ENCODE data around the gene TFPI2. TPM values are rescaled to one million over a fixed set of nuclear protein-coding genes. Genes with fewer than 3 reads are reported as not detected.

Gene TFPI2
- total and polyA plus RNA-seq, 10 donors = 0.92 to 6.3 (median 1.5) TPM

DNA sequence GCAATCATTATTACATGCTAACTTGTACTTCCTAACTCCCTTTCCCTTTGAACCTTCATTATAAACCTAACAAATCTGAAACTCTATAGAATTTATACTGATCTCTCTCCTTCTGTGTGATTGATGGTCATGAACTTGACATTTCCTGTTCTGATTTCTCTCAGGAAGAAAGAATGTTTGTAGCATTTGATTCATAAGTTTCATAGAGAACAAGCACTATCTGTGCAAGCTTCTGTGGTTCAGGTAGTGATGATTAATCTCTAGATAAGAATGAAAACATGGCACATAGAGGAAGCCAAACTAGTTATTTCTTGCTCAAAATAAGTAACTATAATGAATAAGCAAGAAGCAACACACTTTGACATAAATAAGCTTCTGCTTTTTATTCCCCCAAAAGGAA is 34.2 kb downstream of the TFPI2 start:
- Histone ChIP-seq H3K4me1 (no peaks in the 10 kb centered on the region), H3K4me3 (no peak overlapping the region), H3K27ac (no peak overlapping the region), H3K27me3 (replicated peaks in 1 of 7) (no peaks in the 10 kb centered on the region), H3K9me3 (no peaks in the 10 kb centered on the region), H3K36me3 (no peaks in the 10 kb centered on the region)
- TF ChIP-seq POLR2AphosphoS5 (IDR thresholded peaks at IDR 0.05) (no peak), POLR2A (IDR thresholded peaks at IDR 0.05) (no peak)
- TF ChIP-seq, protein P1, sequence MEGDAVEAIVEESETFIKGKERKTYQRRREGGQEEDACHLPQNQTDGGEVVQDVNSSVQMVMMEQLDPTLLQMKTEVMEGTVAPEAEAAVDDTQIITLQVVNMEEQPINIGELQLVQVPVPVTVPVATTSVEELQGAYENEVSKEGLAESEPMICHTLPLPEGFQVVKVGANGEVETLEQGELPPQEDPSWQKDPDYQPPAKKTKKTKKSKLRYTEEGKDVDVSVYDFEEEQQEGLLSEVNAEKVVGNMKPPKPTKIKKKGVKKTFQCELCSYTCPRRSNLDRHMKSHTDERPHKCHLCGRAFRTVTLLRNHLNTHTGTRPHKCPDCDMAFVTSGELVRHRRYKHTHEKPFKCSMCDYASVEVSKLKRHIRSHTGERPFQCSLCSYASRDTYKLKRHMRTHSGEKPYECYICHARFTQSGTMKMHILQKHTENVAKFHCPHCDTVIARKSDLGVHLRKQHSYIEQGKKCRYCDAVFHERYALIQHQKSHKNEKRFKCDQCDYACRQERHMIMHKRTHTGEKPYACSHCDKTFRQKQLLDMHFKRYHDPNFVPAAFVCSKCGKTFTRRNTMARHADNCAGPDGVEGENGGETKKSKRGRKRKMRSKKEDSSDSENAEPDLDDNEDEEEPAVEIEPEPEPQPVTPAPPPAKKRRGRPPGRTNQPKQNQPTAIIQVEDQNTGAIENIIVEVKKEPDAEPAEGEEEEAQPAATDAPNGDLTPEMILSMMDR (IDR thresholded peaks at IDR 0.05 in 8 of 11, conservative IDR thresholded peaks at IDR 0.05 in 3 of 11) = no peak
- no peak for DNase-seq
- intact Hi-C loops (cut with DNase I; ENCODE audit: low total_unique reads) = no loop called here

DNA sequence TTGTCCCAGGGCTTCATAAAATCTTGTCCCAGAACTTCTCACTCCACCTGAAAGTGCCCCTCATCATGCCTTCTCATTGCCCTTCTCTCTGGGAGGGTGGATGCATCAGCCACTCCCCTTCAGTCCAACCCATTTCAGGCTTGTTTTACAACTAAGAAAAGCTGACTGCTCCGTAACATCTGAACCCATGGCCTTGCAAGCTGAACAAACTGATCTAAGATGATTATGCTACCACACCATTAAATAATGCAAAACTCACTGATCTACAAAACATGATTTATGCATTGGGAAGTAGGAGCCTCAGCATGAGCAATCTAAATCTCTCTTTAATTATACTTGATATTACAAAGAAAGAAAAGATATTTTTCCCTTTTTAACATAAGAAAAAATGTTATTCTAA is 34.8 kb downstream of the TFPI2 start:
- Histone ChIP-seq H3K27ac (no peak overlapping the region), H3K27me3 (replicated peaks in 1 of 7) (no peaks in the 10 kb centered on the region), H3K4me1 (no peaks in the 10 kb centered on the region)

DNA sequence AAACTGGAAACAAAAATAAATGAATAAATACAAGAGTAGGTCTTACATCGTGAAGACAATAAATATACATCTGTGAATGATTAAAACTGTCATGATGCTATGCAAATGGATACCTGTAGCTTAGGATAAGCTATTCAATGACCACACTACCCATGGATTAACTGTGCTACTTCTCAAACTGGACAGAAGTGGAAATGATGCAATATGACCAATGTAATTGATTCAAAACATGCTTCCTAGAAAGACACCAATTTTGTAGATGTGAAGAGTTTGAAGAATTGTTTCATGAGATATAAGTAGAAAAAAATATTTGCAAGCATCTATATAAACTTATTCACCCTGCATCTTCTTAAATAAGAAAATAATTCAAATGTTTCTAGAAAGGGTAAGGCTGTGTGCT is 36.1 kb downstream of the TFPI2 start:
- 74 to 94% (median 92%) methylated on average over 1 of the region's 1 CpG for WGBS, 5 donors

More for the DNA sequence above, 34.8 kb downstream of the TFPI2 start:
- intact Hi-C loops (cut with DNase I; ENCODE audit: low total_unique reads) = no loop called here
- TF ChIP-seq POLR2A (IDR thresholded peaks at IDR 0.05) (no peak), POLR2AphosphoS5 (IDR thresholded peaks at IDR 0.05) (no peak)
- TF ChIP-seq, protein P1 (IDR thresholded peaks at IDR 0.05 in 8 of 11, conservative IDR thresholded peaks at IDR 0.05 in 3 of 11) = no peak
- WGBS, 5 donors = 79 to 89% (median 81%) methylated on average over 1 of the region's 1 CpG
- no peaks in the 10 kb centered on the region for H3K9me3 ChIP-seq
- H3K36me3 ChIP-seq = no peaks in the 10 kb centered on the region
- DNase-seq = no peak
- H3K4me3 ChIP-seq = no peak overlapping the region

DNA sequence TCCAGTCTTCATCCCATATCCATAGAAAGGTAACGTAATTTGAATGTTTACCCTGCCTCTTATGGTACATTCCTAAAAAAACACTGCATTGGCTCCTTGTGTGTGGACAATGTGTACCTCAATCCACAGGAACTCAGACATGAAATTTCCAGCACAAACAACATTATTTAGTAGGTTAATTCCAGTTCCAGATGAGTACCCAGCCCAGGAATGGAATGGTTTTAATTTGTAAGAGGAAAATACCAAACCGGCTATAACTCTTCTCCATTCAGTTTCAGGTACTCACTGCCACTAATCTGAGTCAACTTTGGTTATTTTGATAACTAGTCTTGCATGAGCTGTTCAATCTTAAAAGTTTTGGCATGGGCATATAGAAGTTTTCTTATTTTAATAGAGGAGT is 39.0 kb downstream of the TFPI2 start:
- TF ChIP-seq POLR2AphosphoS5 (IDR thresholded peaks at IDR 0.05) (no peak), POLR2A (IDR thresholded peaks at IDR 0.05) (no peak)
- TF ChIP-seq, protein P1 (IDR thresholded peaks at IDR 0.05 in 8 of 11, conservative IDR thresholded peaks at IDR 0.05 in 3 of 11) = no peak
- no peak for DNase-seq
- Histone ChIP-seq H3K9me3 (no peaks in the 10 kb centered on the region), H3K27me3 (replicated peaks in 1 of 7) (no peaks in the 10 kb centered on the region), H3K36me3 (no peaks in the 10 kb centered on the region), H3K27ac (no peak overlapping the region), H3K4me1 (no peaks in the 10 kb centered on the region), H3K4me3 (no peak overlapping the region)
- intact Hi-C loops (cut with DNase I; ENCODE audit: low total_unique reads) = no loop called here
- 80 to 93% (median 91%) methylated on average over 2 of the region's 2 CpGs for WGBS, 5 donors

More for the DNA sequence above, 36.1 kb downstream of the TFPI2 start:
- no peaks in the 10 kb centered on the region for H3K9me3 ChIP-seq
- intact Hi-C loops (cut with DNase I; ENCODE audit: low total_unique reads) = no loop called here
- no peaks in the 10 kb centered on the region for H3K27me3 ChIP-seq (replicated peaks in 1 of 7)
- H3K36me3 ChIP-seq = no peaks in the 10 kb centered on the region
- H3K4me3 ChIP-seq = no peak overlapping the region
- no peaks in the 10 kb centered on the region for H3K4me1 ChIP-seq
- no peak for DNase-seq
- no peak overlapping the region for H3K27ac ChIP-seq
- TF ChIP-seq POLR2AphosphoS5 (IDR thresholded peaks at IDR 0.05) (no peak), POLR2A (IDR thresholded peaks at IDR 0.05) (no peak)
- TF ChIP-seq, protein P1 (IDR thresholded peaks at IDR 0.05 in 8 of 11, conservative IDR thresholded peaks at IDR 0.05 in 3 of 11) = no peak

Measured in spleen (tissue), 11 donors.